SK-N-SH treated with all-trans-retinoic acid at 6 μM for 48 hours (cell line): ENCODE data around the gene KLHL25.

ENCODE experiments used
- ATAC-seq: fragments of 200-7000 bp; cut with Tn5 transposase; 3 replicates; pipeline ENCODE4 v1.9.1; 2020; ENCODE audit warnings: mild to moderate bottlenecking, moderate library complexity
- BACH2 ChIP-seq: fragments of 250-450 bp; sonication (Bioruptor Pico); IDR thresholded peaks from 2 replicates; pipeline ENCODE4 v1.9.0; 2021; ENCODE audit warnings: mild to moderate bottlenecking, borderline replicate concordance
- CSDC2 ChIP-seq: fragments of 250-450 bp; sonication (Bioruptor Pico); IDR thresholded peaks from 2 replicates; pipeline ENCODE4 v1.5.0; 2020; ENCODE audit warnings: mild to moderate bottlenecking, moderate library complexity
- ESRRG ChIP-seq: fragments of 250-450 bp; sonication (Bioruptor Pico); IDR thresholded peaks from 2 replicates; pipeline ENCODE4 v1.6.1; 2021; ENCODE audit warnings: mild to moderate bottlenecking
- GLIS3 ChIP-seq: fragments of 250-450 bp; sonication (Bioruptor Pico); IDR thresholded peaks from 2 replicates; pipeline ENCODE4 v1.5.0; 2020; ENCODE audit warnings: mild to moderate bottlenecking, moderate library complexity
- ISL1 ChIP-seq: fragments of 250-450 bp; sonication (Bioruptor Pico); IDR thresholded peaks from 2 replicates; pipeline ENCODE4 v2.1.2; 2022; ENCODE audit warnings: mild to moderate bottlenecking, moderate library complexity
- OSR1 ChIP-seq: fragments of 250-450 bp; sonication (Bioruptor Pico); IDR thresholded peaks from 2 replicates; pipeline ENCODE4 v1.8.0; 2022; ENCODE audit warnings: moderate library complexity, mild to moderate bottlenecking, inconsistent platforms
- PPARA ChIP-seq: fragments of 250-450 bp; sonication (Bioruptor Pico); IDR thresholded peaks from 2 replicates; pipeline ENCODE4 v1.5.0; 2020; ENCODE audit warnings: mild to moderate bottlenecking, borderline replicate concordance
- RARB ChIP-seq: fragments of 250-450 bp; sonication (Bioruptor Pico); IDR thresholded peaks from 2 replicates; pipeline ENCODE4 v1.8.0; 2021; ENCODE audit warnings: mild to moderate bottlenecking, moderate library complexity
- SNAI2 ChIP-seq: fragments of 250-450 bp; sonication (Bioruptor Pico); IDR thresholded peaks from 2 replicates; pipeline ENCODE4 v1.5.0; 2020; ENCODE audit warnings: mild to moderate bottlenecking, moderate library complexity
- TOX ChIP-seq: fragments of 250-450 bp; sonication (Bioruptor Pico); IDR thresholded peaks from 2 replicates; pipeline ENCODE4 v1.8.0; 2021; ENCODE audit warnings: mild to moderate bottlenecking, moderate library complexity, borderline replicate concordance
- TSHZ2 ChIP-seq: fragments of 250-450 bp; sonication (Bioruptor Pico); IDR thresholded peaks from 2 replicates; pipeline ENCODE4 v1.5.0; 2020; ENCODE audit warnings: mild to moderate bottlenecking, moderate library complexity
- ZC3H10 ChIP-seq: fragments of 250-450 bp; sonication (Bioruptor Pico); IDR thresholded peaks from 2 replicates; pipeline ENCODE4 v1.5.1; 2021; ENCODE audit warnings: mild to moderate bottlenecking, moderate library complexity
- ZFP30 ChIP-seq: fragments of 450-650 bp; formaldehyde crosslinking; IDR thresholded peaks from 2 replicates; pipeline ENCODE4 v1.5.0; 2022; ENCODE audit warnings: mild to moderate bottlenecking, moderate library complexity
- ZNF565 ChIP-seq: fragments of 450-650 bp; formaldehyde crosslinking; conservative IDR thresholded peaks from 2 replicates; pipeline ENCODE4 v1.5.0; 2020; ENCODE audit warnings: low read depth, mild to moderate bottlenecking, moderate library complexity
- ZNF70 ChIP-seq: fragments of 450-650 bp; formaldehyde crosslinking; IDR thresholded peaks from 2 replicates; pipeline ENCODE4 v1.5.0; 2020; ENCODE audit warnings: mild to moderate bottlenecking, moderate library complexity
- ZNF8 ChIP-seq: fragments of 450-650 bp; formaldehyde crosslinking; IDR thresholded peaks from 2 replicates; pipeline ENCODE4 v1.5.0; 2020; ENCODE audit warnings: mild to moderate bottlenecking, moderate library complexity
- TF ChIP-seq, protein P1 (sequence below): fragments of 250-450 bp; sonication (Bioruptor Pico); IDR thresholded peaks from 2 replicates; pipeline ENCODE4 v1.8.0; 2021; ENCODE audit warnings: low read depth, mild to moderate bottlenecking, moderate library complexity, borderline replicate concordance
- TF ChIP-seq, protein P2 (sequence below): fragments of 250-450 bp; sonication (Bioruptor Pico); IDR thresholded peaks from 2 replicates; pipeline ENCODE4 v1.5.1; 2021; ENCODE audit warnings: mild to moderate bottlenecking, moderate library complexity
- TF ChIP-seq, protein P3 (sequence below): fragments of 250-450 bp; sonication (Bioruptor Pico); IDR thresholded peaks from 2 replicates; pipeline ENCODE4 v1.5.1; 2020; ENCODE audit warnings: low read depth, mild to moderate bottlenecking, moderate library complexity

KLHL25 gene

DNA sequence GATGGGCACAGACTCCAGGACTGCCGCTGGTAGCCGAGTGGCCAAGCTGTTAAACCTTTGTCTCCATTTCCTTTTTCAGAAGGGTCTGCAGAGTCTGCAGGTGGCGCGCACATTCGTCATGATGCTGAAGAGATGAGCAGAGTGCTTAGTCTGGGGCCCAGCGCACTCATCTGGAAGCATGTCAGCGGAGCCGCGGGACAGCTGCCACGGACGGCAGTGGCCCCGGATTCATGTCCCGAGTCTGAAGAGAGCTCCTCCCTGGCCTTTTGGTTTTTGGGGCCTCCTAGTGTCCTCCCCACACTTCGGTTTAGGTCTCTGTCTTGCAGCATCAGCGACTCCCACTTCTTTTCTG lies 42.6 kb downstream of the KLHL25 start (continued):
- TF ChIP-seq ZC3H10 (CRISPR knock-in tag), result no peak
- TF ChIP-seq ZNF8 (CRISPR knock-in tag), result no peak
- TF ChIP-seq ESRRG (CRISPR knock-in tag), result no peak
- TF ChIP-seq OSR1, result no peak

DNA sequence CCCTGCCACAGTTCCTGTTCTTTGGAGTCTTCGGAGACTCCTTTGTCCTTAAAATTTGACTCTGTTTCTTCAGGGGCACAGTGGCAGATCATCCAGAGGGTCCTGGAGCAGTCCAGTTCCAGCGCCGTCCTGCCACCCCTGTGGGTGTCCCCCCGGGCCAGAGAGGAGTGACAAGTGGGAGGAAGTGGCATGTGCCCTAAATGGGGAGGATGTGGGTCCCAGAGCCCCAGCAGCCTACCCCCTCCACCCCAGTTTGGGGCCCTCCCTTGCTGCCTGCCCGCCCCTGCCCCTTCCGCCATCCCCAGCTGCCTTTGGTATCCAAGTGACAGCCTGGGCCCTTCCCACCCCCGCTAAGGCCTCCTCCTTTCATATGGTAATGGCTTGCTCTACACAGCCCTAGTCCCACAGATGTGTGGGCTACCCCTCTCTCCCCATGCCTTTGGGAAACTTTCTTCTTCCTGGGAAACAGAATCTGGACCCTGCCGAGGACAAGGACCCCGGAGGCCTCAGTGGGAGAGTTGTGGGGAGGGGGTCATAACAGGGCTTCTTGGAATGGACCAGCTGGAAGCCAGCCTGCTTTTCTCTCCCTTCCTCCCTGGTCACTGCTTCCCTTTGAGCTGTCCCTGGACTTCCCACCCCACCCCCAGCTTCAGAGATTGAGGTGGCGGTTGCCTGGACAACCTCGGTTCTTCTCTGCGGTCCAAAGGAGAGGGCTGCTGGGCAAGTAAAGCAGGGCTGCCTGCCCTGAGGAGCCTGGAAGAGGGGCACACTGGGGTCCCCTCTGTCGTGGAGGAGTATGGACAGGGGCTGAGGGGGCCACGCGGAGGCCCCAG lies 43.2 kb downstream of the KLHL25 start:
- ATAC-seq, result no peak; the same call in 2 of the 3 replicates
- TF ChIP-seq CSDC2, result no peak
- TF ChIP-seq, protein P1, sequence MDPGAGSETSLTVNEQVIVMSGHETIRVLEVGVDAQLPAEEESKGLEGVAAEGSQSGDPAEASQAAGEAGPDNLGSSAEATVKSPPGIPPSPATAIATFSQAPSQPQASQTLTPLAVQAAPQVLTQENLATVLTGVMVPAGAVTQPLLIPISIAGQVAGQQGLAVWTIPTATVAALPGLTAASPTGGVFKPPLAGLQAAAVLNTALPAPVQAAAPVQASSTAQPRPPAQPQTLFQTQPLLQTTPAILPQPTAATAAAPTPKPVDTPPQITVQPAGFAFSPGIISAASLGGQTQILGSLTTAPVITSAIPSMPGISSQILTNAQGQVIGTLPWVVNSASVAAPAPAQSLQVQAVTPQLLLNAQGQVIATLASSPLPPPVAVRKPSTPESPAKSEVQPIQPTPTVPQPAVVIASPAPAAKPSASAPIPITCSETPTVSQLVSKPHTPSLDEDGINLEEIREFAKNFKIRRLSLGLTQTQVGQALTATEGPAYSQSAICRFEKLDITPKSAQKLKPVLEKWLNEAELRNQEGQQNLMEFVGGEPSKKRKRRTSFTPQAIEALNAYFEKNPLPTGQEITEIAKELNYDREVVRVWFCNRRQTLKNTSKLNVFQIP (CRISPR knock-in tag), result no peak
- TF ChIP-seq ZNF70, result no peak
- no peak for TF ChIP-seq ZNF565 (CRISPR knock-in tag)
- TF ChIP-seq RARB (CRISPR knock-in tag), result no peak
- TF ChIP-seq TSHZ2 (CRISPR knock-in tag), result no peak
- no peak for TF ChIP-seq SNAI2 (CRISPR knock-in tag)
- no peak for TF ChIP-seq PPARA (CRISPR knock-in tag)
- TF ChIP-seq TOX, result no peak
- no peak for TF ChIP-seq ISL1 (CRISPR knock-in tag)
- no peak for TF ChIP-seq ZNF8 (CRISPR knock-in tag)
- TF ChIP-seq, protein P2, sequence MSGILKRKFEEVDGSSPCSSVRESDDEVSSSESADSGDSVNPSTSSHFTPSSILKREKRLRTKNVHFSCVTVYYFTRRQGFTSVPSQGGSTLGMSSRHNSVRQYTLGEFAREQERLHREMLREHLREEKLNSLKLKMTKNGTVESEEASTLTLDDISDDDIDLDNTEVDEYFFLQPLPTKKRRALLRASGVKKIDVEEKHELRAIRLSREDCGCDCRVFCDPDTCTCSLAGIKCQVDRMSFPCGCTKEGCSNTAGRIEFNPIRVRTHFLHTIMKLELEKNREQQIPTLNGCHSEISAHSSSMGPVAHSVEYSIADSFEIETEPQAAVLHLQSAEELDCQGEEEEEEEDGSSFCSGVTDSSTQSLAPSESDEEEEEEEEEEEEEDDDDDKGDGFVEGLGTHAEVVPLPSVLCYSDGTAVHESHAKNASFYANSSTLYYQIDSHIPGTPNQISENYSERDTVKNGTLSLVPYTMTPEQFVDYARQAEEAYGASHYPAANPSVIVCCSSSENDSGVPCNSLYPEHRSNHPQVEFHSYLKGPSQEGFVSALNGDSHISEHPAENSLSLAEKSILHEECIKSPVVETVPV (CRISPR knock-in tag), result no peak
- TF ChIP-seq GLIS3, result no peak
- no peak for TF ChIP-seq ZFP30 (CRISPR knock-in tag)
- TF ChIP-seq OSR1, result no peak
- TF ChIP-seq ZC3H10 (CRISPR knock-in tag), result no peak
- TF ChIP-seq, protein P3, sequence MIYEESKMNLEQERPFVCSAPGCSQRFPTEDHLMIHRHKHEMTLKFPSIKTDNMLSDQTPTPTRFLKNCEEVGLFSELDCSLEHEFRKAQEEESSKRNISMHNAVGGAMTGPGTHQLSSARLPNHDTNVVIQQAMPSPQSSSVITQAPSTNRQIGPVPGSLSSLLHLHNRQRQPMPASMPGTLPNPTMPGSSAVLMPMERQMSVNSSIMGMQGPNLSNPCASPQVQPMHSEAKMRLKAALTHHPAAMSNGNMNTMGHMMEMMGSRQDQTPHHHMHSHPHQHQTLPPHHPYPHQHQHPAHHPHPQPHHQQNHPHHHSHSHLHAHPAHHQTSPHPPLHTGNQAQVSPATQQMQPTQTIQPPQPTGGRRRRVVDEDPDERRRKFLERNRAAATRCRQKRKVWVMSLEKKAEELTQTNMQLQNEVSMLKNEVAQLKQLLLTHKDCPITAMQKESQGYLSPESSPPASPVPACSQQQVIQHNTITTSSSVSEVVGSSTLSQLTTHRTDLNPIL, result no peak
- no peak for TF ChIP-seq ESRRG (CRISPR knock-in tag)

DNA sequence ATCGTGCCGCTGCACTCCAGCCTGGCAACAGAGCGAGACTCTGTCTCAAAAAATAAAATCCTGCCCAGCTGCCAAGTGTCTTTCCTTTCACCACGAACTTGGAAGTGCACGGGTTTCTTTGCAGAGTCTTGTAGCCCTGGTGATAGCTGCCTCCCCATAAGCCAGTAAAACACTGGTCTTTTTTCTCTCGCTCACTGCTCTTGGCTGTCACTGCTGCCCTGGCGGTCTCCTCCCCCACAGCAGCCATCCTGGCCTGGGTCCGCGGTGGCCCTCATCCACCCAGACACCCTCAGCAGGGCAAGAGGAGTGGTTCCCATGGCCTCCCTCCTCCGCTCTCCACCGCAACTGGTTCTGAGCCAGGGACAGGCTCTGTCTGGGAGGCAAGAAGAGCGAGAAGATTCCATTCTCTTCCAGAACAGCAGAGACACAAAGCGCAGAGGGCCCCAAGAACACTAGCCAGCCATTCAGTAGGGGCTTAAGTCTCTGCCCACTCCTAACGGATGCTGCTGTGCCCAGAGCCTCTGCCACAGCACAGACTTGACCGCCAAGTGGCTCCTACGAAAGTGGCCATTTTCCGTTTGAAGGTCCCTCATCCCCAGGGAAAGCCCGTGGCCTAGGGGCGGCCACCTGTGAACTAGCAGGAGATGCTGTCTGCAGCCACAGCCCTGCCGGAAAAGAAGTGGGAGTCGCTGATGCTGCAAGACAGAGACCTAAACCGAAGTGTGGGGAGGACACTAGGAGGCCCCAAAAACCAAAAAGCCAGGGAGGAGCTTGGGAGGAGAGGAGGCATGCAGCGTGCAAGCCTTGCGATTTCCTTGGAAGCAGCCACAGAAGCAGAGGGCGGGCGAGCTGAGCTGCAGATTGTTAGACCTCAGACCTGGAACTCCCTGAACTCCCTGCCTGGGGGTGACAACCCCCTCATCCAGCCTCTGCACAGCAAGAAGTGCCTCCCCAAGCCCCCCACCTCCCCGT lies 44.1 kb downstream of the KLHL25 start:
- TF ChIP-seq GLIS3 (no peak), PPARA (CRISPR knock-in tag) (no peak), ZC3H10 (CRISPR knock-in tag) (no peak), BACH2 (CRISPR knock-in tag) (no peak), TSHZ2 (CRISPR knock-in tag) (no peak), ZNF565 (CRISPR knock-in tag) (no peak), ZNF8 (CRISPR knock-in tag) (no peak)
- TF ChIP-seq, protein P3, result no peak
- TF ChIP-seq, protein P1 (CRISPR knock-in tag), result no peak
- peak; percentile 8; the same call in 1 of the 3 replicates for ATAC-seq
